PFSK-1 (cell line): Measurements from ENCODE around the gene RALB.

ENCODE experiments used
- POLR2AphosphoS5 ChIP-seq: IDR thresholded peaks from 2 replicates; pipeline ENCODE4 v1.6.1; 2012; ENCODE audit warnings: low read depth, mild to moderate bottlenecking, control low read depth, low read length, moderate library complexity
- SIN3A ChIP-seq: IDR thresholded peaks from 2 replicates; pipeline ENCODE4 v1.6.1; 2012; ENCODE audit warnings: mild to moderate bottlenecking, low read length, moderate library complexity, borderline replicate concordance; ENCODE audit not compliant: insufficient read depth

GRCh38 chr2:120206022-120206581 lies 46.5 kb upstream of the RALB start:
- TF ChIP-seq POLR2AphosphoS5 (no peak), SIN3A (no peak)
